GM21526 (cell line): ENCODE measurements around the gene SH3PXD2A.

Experiments used
- ATAC-seq: cut with Tn5 transposase; IDR thresholded peaks from one replicate; pipeline ENCODE4 v1.9.1; 2021; ENCODE audit warnings: moderate library complexity; ENCODE audit not compliant: unreplicated experiment, low FRiP score

The SH3PXD2A gene

GRCh38 chr10:103877861-103878260 is 22.5 kb upstream of the SH3PXD2A start:
- no peak for ATAC-seq

- no peak for ATAC-seq
These were observed 20.8 kb upstream of the SH3PXD2A start for GRCh38 chr10:103876155-103876554.

GRCh38 chr10:103874730-103875129 is 19.4 kb upstream of the SH3PXD2A start:
- ATAC-seq: no peak

GRCh38 chr10:103872137-103872931 is 17.0 kb upstream of the SH3PXD2A start:
- no peak for ATAC-seq

GRCh38 chr10:103871006-103871405 is 15.6 kb upstream of the SH3PXD2A start:
- ATAC-seq: no peak

- no peak for ATAC-seq
These were observed 15.1 kb upstream of the SH3PXD2A start for GRCh38 chr10:103870516-103870915.

- no peak for ATAC-seq
These were observed 14.0 kb upstream of the SH3PXD2A start for GRCh38 chr10:103869336-103869735.

DNA sequence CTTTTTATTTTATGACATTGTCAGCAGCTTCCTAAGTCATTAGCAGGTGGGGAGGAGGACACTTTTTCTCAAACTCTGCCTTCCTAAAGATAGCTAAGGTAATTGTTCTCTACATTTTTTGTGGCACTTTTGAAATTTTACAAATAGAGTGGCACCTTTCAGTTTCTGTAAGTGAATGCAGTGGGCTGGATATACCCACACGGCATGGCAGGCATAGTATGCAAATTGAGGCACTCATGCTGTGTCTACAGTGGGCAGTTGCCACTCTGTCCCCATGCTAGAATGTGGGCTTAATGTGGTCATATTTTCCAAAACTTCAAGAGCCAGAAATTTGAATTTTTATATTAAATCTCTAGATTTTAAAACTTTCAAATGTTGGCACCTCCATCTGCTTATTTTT is 12.8 kb upstream of the SH3PXD2A start:
- ATAC-seq: no peak

- ATAC-seq: no peak
These were observed 6.1 kb upstream of the SH3PXD2A start for GRCh38 chr10:103861505-103861904.

DNA sequence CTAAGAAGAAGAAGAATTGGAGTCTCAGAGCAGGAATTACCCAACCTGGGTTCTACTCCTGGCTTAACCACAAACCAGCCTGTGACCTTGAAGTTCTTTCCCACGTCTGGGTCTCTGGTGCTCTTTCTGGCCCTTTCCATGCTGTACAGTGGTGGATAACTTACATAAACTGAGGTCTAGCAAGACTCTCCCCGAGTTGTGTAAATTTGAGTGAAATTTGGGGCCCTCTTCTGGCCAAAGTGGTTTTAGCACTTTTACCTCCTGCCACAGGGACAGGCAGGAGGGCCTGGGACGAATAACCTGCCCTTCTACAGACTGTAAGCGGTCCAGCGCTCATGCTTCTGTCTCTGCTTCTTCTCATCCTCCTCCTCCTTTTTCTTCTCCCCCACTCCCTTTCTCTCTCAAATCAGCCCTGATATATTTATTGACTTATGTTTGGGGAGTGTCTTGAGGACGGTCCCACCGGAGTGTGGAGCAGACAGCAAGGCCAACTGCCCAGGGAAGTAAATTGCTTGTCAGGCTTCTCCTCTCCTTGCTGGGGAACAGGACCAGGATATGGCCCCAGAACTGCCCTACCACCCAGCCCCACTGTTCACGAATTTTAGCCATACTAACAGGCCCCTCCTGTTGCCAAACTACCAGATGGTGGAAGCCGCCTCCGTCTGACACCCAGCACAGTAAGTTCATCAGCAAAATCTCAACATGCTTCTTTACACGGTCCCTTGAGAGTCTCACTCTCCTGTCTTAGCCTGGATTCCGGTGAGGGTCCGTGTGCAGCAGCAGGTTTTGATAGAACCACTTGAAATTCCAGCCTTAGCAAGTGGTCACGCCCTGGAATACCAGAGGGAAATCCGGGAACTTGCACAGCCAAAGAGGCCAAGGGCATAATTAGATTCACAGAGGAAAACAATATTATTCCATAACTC is 4.0 kb upstream of the SH3PXD2A start:
- ATAC-seq: peak; percentile 63

GRCh38 chr10:103858360-103858759 is 3.0 kb upstream of the SH3PXD2A start:
- ATAC-seq: no peak

- no peak for ATAC-seq
These were observed 1.4 kb upstream of the SH3PXD2A start for GRCh38 chr10:103856797-103857170.

GRCh38 chr10:103855852-103856796 is 748 bp upstream of the SH3PXD2A start:
- no peak for ATAC-seq

GRCh38 chr10:103854686-103855391 is 537 bp downstream of the SH3PXD2A start:
- no peak for ATAC-seq

- ATAC-seq: no peak
These were observed 1.1 kb downstream of the SH3PXD2A start for GRCh38 chr10:103854265-103854685.

- ATAC-seq: no peak
These were observed 1.7 kb downstream of the SH3PXD2A start for GRCh38 chr10:103853428-103854264.

DNA sequence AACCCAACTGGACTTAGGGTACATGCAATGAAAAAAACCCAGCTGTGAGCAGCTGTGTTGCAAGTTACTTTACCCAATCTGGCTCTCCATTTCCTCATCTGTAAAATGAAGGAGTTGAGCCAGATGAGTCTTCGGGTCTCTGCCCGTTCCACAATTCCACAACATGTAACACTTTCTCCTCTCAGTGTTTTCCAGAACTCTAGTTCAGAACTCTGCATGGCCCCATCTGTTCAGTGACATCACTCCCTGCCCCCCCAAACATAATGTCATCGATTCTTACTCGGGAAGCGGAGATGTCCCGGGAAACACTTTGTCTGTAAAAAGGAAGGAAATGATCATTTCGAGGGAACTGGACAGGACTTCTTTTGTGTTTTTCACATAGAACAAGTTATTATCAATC is 2.5 kb downstream of the SH3PXD2A start:
- no peak for ATAC-seq

GRCh38 chr10:103852189-103852711 is 3.1 kb downstream of the SH3PXD2A start:
- no peak for ATAC-seq

DNA sequence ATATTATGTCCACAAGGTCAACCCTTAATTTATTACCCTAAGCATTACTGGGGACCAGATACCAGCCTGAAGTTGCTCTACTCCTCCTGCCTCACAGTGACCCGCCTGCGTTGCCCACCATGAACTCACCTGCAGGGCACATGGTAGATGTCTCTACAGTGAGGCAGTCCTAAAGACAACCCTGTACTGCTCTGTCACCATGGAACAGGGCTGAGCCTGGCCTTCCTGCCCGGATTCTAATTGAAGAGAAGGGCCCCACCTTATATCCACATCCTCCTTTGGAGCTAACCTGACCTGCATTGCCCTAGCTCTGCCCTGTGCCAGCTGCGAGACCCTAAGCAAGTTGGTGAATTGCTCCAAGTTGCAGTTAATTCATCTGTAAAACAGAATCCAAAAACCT is 4.1 kb downstream of the SH3PXD2A start:
- ATAC-seq: no peak
